Measurements from ENCODE around the gene ZNF80.
"Not testable (repeated sequence)": the region's sequence is repeated elsewhere in the genome, so short reads cannot be mapped to it uniquely, and the experiment has no call there.

ZNF80 gene

GRCh38 chr3:114260152-114260551, 22.8 kb upstream of the ZNF80 start:
- TF ChIP-seq CTCF (IDR thresholded peaks at IDR 0.05; ENCODE audit: low read depth, low read length) = no peak
- DNase-seq (ENCODE audit: low read depth, low spot score) = no peak
- no peak overlapping the region for H3K4me3 ChIP-seq (ENCODE audit: low read depth, low read length)
- in situ Hi-C loops (cut with HindIII; ENCODE audit: low sequenced_read_pairs) = no loop called here

DNA sequence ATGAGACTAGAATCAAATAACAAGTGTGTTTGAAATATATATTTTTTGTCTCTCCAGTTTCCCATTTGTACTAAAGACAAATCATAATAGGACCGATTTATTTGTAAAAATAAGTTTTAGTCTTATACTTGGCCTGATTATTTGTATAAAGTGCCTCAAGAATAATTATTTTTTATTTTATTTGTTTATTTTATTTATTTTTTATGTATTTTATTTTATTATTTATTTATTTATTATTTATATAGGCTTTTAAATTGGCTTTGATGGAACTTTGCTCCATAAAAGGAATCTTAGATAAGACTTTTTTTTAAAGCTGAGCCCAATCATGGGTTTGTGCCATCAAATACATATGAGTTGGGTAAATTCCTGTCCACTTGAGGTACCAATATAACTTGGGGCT, 22.2 kb upstream of the ZNF80 start:
- TF ChIP-seq CTCF (IDR thresholded peaks at IDR 0.05; ENCODE audit: low read depth, low read length) = no peak
- in situ Hi-C loops (cut with HindIII; ENCODE audit: low sequenced_read_pairs) = no loop called here
- DNase-seq (ENCODE audit: low read depth, low spot score) = no peak
- H3K4me3 ChIP-seq (ENCODE audit: low read depth, low read length) = no peak overlapping the region

GRCh38 chr3:114253505-114253904, 16.1 kb upstream of the ZNF80 start:
- no peak overlapping the region for H3K4me3 ChIP-seq (ENCODE audit: low read depth, low read length)
- DNase-seq (ENCODE audit: low read depth, low spot score) = no peak
- in situ Hi-C loops (cut with HindIII; ENCODE audit: low sequenced_read_pairs) = no loop called here
- no peak for TF ChIP-seq CTCF (IDR thresholded peaks at IDR 0.05; ENCODE audit: low read depth, low read length)

DNA sequence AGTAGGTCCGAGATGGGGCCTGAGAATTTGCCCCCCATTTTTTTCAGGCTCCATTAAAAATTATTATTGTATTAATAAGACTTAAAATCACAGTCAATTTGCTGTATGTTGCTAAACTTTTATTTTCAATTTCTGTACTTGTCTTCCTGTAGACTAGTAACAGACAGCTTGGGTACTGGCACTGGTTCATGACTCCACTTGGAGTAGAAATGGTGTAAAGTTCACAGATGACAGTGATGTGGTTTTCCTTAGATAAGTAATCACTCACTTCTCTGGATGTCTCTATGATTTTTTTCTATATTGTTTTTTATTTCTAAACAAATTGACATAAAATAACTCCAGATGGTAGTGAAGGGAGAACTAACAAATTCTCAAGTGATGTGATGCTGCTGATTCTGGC, 15.6 kb upstream of the ZNF80 start:
- in situ Hi-C loops (cut with HindIII; ENCODE audit: low sequenced_read_pairs) = no loop called here
- no peak overlapping the region for H3K4me3 ChIP-seq (ENCODE audit: low read depth, low read length)
- no peak for TF ChIP-seq CTCF (IDR thresholded peaks at IDR 0.05; ENCODE audit: low read depth, low read length)
- no peak for DNase-seq (ENCODE audit: low read depth, low spot score)

- no peak for DNase-seq (ENCODE audit: low read depth, low spot score)
- in situ Hi-C loops (cut with HindIII; ENCODE audit: low sequenced_read_pairs) = no loop called here
- H3K4me3 ChIP-seq (ENCODE audit: low read depth, low read length) = no peak overlapping the region
- TF ChIP-seq CTCF (IDR thresholded peaks at IDR 0.05; ENCODE audit: low read depth, low read length) = no peak
Measured at GRCh38 chr3:114242947-114243346, 5.6 kb upstream of the ZNF80 start.

GRCh38 chr3:114241262-114241661, 3.9 kb upstream of the ZNF80 start:
- H3K4me3 ChIP-seq (ENCODE audit: low read depth, low read length) = no peak overlapping the region
- no peak for DNase-seq (ENCODE audit: low read depth, low spot score)
- no peak for TF ChIP-seq CTCF (IDR thresholded peaks at IDR 0.05; ENCODE audit: low read depth, low read length)
- in situ Hi-C loops (cut with HindIII; ENCODE audit: low sequenced_read_pairs) = no loop called here

DNA sequence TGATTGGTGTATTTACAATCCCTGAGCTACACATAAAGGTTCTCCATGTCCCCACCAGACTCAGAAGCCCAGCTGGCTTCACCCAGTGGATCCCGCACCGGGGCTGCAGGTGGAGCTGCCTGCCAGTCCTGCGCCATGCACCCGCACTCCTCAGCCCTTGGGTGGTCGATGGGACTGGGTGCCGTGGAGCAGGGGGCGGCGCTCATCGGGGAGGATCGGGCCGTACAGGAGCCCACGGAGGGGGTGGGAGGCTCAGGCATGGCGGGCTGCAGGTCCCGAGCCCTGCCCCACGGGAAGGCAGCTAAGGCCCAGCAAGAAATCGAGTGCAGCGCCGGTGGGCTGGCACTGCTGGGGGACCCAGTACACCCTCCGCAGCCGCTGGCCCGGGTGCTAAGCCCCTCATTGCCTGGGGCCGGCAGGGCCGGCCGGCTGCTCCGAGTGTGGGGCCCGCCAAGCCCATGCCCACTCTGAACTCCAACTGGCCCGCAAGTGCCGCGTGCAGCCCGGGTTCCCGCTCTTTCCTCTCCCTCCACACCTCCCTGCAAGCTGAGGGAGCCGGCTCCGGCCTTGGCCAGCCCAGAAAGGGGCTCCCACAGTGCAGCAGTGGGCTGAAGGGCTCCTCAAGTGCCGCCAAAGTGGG, 888 bp upstream of the ZNF80 start:
- in situ Hi-C loops (cut with HindIII; ENCODE audit: low sequenced_read_pairs); H3K4me3 ChIP-seq (ENCODE audit: low read depth, low read length); DNase-seq (ENCODE audit: low read depth, low spot score): not testable (repeated sequence)
